HepG2 (cell line): ENCODE data around the gene MGST2. TPM values are rescaled to one million over a fixed set of nuclear protein-coding genes. Genes with fewer than 3 reads are reported as not detected.

ENCODE experiments used
- CCDC6 ChIP-seq: sonication (generic); formaldehyde crosslinking; IDR thresholded peaks from 2 replicates; pipeline ENCODE4 v1.8.1; 2022; ENCODE audit warnings: mild to moderate bottlenecking, missing genetic modification reagents, moderate library complexity
- CEBPZ ChIP-seq: IDR thresholded peaks from 2 replicates; pipeline ENCODE4 v1.6.1; 2012; ENCODE audit warnings: low read length, improper control_type of control experiment
- GRHL1 ChIP-seq: sonication (generic); formaldehyde crosslinking; conservative IDR thresholded peaks from 2 replicates; pipeline ENCODE4 v1.8.0; 2022; ENCODE audit warnings: missing genetic modification reagents
- GZF1 ChIP-seq: sonication (generic); formaldehyde crosslinking; IDR thresholded peaks from 2 replicates; pipeline ENCODE4 v1.5.1; 2020; ENCODE audit warnings: mild to moderate bottlenecking, missing genetic modification reagents
- HMGXB4 ChIP-seq, 2 experiments: sonication (generic) in 1 of 2; formaldehyde crosslinking in 1 of 2; IDR thresholded peaks; 2 replicates each; pipeline versions ENCODE4 v1.4.0 to v1.6.1; 2018 to 2020; ENCODE audit warnings: missing genetic modification reagents in 2 of 2, borderline replicate concordance in 1 of 2, low read depth in 1 of 2, mild to moderate bottlenecking in 1 of 2, missing biosample characterization in 1 of 2
- HOXA9 ChIP-seq: sonication (generic); formaldehyde crosslinking; IDR thresholded peaks from 2 replicates; pipeline ENCODE4 v1.8.1; 2022; ENCODE audit warnings: missing genetic modification reagents, mild to moderate bottlenecking, moderate library complexity, borderline replicate concordance
- IKZF5 ChIP-seq: IDR thresholded peaks from 2 replicates; pipeline ENCODE4 v1.6.1; 2018; ENCODE audit warnings: missing genetic modification reagents, mild to moderate bottlenecking, missing compliant biosample characterization
- IRX3 ChIP-seq: sonication (generic); formaldehyde crosslinking; IDR thresholded peaks from 2 replicates; pipeline ENCODE4 v1.8.1; 2023; ENCODE audit warnings: mild to moderate bottlenecking, low read depth, missing genetic modification reagents, borderline replicate concordance
- KLF15 ChIP-seq: sonication (generic); formaldehyde crosslinking; IDR thresholded peaks from 2 replicates; pipeline ENCODE4 v1.8.1; 2023; ENCODE audit warnings: borderline replicate concordance, mild to moderate bottlenecking, inconsistent platforms, missing genetic modification reagents, mixed read lengths
- NR2C2 ChIP-seq: sonication (generic); formaldehyde crosslinking; IDR thresholded peaks from 2 replicates; pipeline ENCODE4 v1.4.0; 2020; ENCODE audit warnings: missing genetic modification reagents, mild to moderate bottlenecking, moderate library complexity, borderline replicate concordance
- RORA ChIP-seq: sonication (generic); formaldehyde crosslinking; IDR thresholded peaks from 2 replicates; pipeline ENCODE4 v1.5.0; 2020; ENCODE audit warnings: mild to moderate bottlenecking, missing genetic modification reagents, moderate library complexity
- SALL1 ChIP-seq: sonication (generic); formaldehyde crosslinking; IDR thresholded peaks from 2 replicates; pipeline ENCODE4 v1.8.0; 2022; ENCODE audit warnings: mild to moderate bottlenecking, missing genetic modification reagents
- SIN3B ChIP-seq: fragments of 150-350 bp; IDR thresholded peaks from 2 replicates; pipeline ENCODE4 v1.6.1; 2014; ENCODE audit warnings: low read length
- SP2 ChIP-seq: sonication (generic); formaldehyde crosslinking; IDR thresholded peaks from 2 replicates; pipeline ENCODE4 v1.5.1; 2020; ENCODE audit warnings: mild to moderate bottlenecking, missing genetic modification reagents
- STAG1 ChIP-seq: sonication (generic); formaldehyde crosslinking; IDR thresholded peaks from 2 replicates; pipeline ENCODE4 v1.4.0; 2020; ENCODE audit warnings: missing genetic modification reagents
- TARDBP ChIP-seq: sonication (generic); formaldehyde crosslinking; IDR thresholded peaks from 2 replicates; pipeline ENCODE4 v1.8.0; 2022; ENCODE audit warnings: mild to moderate bottlenecking, missing genetic modification reagents
- TBL1XR1 ChIP-seq: fragments of 150-350 bp; IDR thresholded peaks from 2 replicates; pipeline ENCODE4 v1.6.1; 2014; ENCODE audit warnings: borderline replicate concordance, low read length; ENCODE audit not compliant: partially characterized antibody
- YEATS4 ChIP-seq: sonication (generic); formaldehyde crosslinking; IDR thresholded peaks from 2 replicates; pipeline ENCODE4 v1.4.0; 2020; ENCODE audit warnings: missing genetic modification reagents, borderline replicate concordance
- ZBTB3 ChIP-seq: sonication (generic); formaldehyde crosslinking; IDR thresholded peaks from 2 replicates; pipeline ENCODE4 v1.4.0; 2020; ENCODE audit warnings: low read depth, mild to moderate bottlenecking, moderate library complexity, missing genetic modification reagents, borderline replicate concordance
- ZFP62 ChIP-seq: sonication (generic); formaldehyde crosslinking; IDR thresholded peaks from 2 replicates; pipeline ENCODE4 v1.4.0; 2020; ENCODE audit warnings: missing genetic modification reagents
- ZNF136 ChIP-seq: sonication (generic); formaldehyde crosslinking; IDR thresholded peaks from 2 replicates; pipeline ENCODE4 v1.8.1; 2022; ENCODE audit warnings: low read depth, mild to moderate bottlenecking, moderate library complexity, missing genetic modification reagents
- ZNF484 ChIP-seq: sonication (generic); formaldehyde crosslinking; IDR thresholded peaks from 2 replicates; pipeline ENCODE4 v1.5.1; 2020; ENCODE audit warnings: mild to moderate bottlenecking, low read depth, missing genetic modification reagents, borderline replicate concordance
- ZNF703 ChIP-seq: sonication (generic); formaldehyde crosslinking; IDR thresholded peaks from 2 replicates; pipeline ENCODE4 v1.5.1; 2020; ENCODE audit warnings: missing genetic modification reagents, mild to moderate bottlenecking, moderate library complexity, borderline replicate concordance
- polyA plus RNA-seq, 8 experiments: library from polyadenylated mRNA; depleted of rRNA in 3 of 8; stranded (reverse) in 7 of 8; unstranded in 1 of 8; fragments of >200 nt; fragmentation: Illumina TruSeq in 4 of 8; extraction: Trizol in 4 of 8; gene quantifications; 2 replicates each; pipeline versions ENCODE4 v1.2.1 to v1.2.3, GENCODE V29; 2011 to 2016; ENCODE audit warnings: low read depth in 4 of 8, missing spikeins in 1 of 8, mixed read lengths in 1 of 8; ENCODE audit not compliant: insufficient read depth in 1 of 8
- total RNA-seq, 5 experiments: library from RNA; depleted of rRNA; stranded (reverse); fragments of >200 nt; fragmentation: Illumina TruSeq; extraction: Trizol; gene quantifications; 2 replicates each; pipeline ENCODE4 v1.2.3, GENCODE V29; 2016; ENCODE audit warnings: low read depth in 1 of 5

MGST2 gene
- total and polyA plus RNA-seq, 2 of the 13 experiments (the other 11 are each of a cell fraction or from before 2014, with no cell fraction given) = 205 to 416 TPM

- peak; percentile 20; the same call in 1 of the 2 replicates for TF ChIP-seq SALL1 (CRISPR knock-in tag)
- TF ChIP-seq YEATS4 (CRISPR knock-in tag) = no peak
- no peak for TF ChIP-seq NR2C2 (CRISPR knock-in tag)
- TF ChIP-seq IRX3 = no peak
- TF ChIP-seq HMGXB4 (CRISPR knock-in tag; IDR thresholded peaks at IDR 0.05; ENCODE audit: borderline replicate concordance in 1 of 2, low read depth in 1 of 2) = 0 out of 4 replicates have a peak, but pooled peaks of 1 of the 2 experiments have one; percentile 44
- no peak for TF ChIP-seq ZBTB3
- no peak for TF ChIP-seq GZF1
- TF ChIP-seq CEBPZ = no peak
- peak; percentile 81 for TF ChIP-seq STAG1 (CRISPR knock-in tag)
- no peak for TF ChIP-seq TARDBP (CRISPR knock-in tag)
- no peak for TF ChIP-seq RORA (CRISPR knock-in tag)
- no peak for TF ChIP-seq KLF15 (CRISPR knock-in tag)
- no peak for TF ChIP-seq SP2 (CRISPR knock-in tag)
- no peak for TF ChIP-seq ZNF484 (CRISPR knock-in tag)
- TF ChIP-seq ZNF703 (CRISPR knock-in tag) = no peak
- no peak for TF ChIP-seq ZNF136 (CRISPR knock-in tag)
- no peak for TF ChIP-seq IKZF5 (CRISPR knock-in tag)
- TF ChIP-seq GRHL1 (CRISPR knock-in tag) = no peak
- no peak for TF ChIP-seq ZFP62 (CRISPR knock-in tag)
- no peak for TF ChIP-seq HOXA9 (CRISPR knock-in tag)
- TF ChIP-seq CCDC6 = no peak
- TF ChIP-seq SIN3B = no peak
- no peak for TF ChIP-seq TBL1XR1
Observed at GRCh38 chr4:139633661-139634060, 32.0 kb upstream of the MGST2 start (continued).
